GM12801 (cell line): ENCODE results near the gene KCNK16.

Experiments used
- CTCF ChIP-seq: IDR thresholded peaks from one replicate; pipeline ENCODE4 v1.5.1; 2011; ENCODE audit warnings: control low read depth; ENCODE audit not compliant: insufficient read length; ENCODE audit errors: extremely low read depth

Gene KCNK16

DNA sequence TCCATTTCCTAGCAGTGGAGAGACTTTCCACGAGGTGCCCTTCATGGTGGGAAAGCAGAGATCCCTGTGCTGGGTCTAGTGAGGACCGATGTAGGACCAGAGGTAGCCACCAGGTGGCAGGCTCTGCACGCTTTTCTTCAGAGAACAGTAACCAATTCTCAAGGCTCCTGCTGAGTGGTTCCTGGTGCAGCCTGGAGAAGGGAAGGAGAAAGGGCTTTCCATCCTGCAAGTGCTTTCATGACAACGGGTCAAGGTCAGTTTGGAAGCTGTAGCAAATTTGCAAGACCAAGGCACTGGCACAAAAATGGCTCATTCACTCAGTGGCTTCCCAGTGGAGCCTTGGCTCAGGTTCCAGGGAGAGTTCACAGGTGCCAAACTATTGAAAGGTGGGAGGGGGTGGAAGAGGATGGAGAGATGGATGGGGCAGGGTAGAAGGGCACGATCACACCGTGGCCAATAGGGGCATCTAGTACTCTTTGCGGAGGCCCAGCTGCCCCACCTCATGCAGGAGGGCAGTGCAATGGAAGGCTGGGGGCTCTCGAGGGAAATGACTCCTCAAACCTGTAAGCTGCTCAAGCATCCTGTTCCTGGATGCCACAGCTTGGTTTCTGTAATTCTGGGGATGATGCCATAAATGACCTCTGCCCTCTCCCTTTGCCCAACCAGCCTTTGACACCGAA lies 25.5 kb upstream of the KCNK16 start:
- TF ChIP-seq CTCF, result peak; percentile 48

DNA sequence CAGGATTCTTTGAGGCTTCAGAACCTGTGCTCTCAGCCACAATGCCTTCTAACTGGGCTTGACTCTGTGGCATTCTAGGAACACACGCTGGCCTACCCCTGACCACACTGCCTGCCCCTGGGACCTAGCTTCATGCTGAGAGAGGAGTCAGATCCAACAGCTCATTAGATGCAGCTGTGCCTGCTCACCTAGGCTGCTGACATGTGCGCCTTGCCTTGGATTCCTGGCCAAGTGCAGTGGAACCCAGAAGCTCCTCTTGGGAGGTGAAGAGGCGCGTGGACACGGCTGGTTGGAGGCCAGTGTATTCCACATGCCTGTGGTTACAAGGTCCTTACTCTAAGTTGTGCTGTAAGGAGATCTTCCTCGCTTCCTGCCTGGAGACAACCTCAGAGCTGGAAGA lies 24.7 kb upstream of the KCNK16 start:
- no peak for TF ChIP-seq CTCF

DNA sequence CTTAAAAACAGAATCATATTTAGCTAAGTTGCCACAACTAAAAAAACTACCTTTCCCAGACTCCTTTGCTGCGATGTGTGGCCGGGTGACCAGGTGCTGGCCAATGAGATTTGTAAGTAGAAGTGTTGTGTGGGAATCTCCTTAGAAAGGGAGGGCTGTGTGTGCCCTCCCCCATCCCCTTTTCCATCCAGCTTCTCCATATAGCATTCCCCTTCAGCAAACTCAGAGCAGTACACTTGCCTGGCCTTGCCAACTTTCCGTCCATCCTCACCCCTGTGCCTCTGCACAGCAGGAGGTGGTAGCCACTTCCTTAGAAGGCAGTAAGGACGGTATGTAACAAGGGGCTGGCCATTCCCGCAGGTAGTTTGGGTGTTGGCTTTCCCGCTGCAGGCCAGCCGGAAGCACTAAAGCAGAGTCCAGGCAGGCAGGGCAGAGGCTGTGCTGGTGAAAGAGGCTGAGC lies 22.3 kb upstream of the KCNK16 start:
- TF ChIP-seq CTCF, result no peak

DNA sequence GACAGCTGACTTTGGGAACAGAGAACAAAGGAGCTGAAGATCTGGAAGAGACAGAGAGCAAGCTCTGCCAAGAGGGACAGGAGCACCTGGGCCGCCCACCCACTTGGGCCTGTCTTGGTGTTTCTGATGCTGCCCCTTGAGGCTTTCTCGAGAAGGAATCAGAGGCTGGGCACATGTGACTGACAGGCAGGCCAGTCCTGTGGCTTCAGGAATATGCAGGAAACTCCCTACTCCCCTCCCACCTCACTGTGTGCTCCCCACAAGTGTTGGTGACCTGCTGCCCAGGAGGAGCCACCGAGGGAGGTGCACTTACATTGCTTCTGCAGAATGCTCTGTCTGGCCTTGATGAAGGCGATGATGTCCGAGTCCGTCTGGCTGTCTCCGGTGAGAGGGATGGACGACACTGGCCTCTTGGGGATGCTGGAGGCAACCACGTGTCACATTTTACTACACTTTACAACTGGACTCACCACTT lies 20.9 kb upstream of the KCNK16 start:
- TF ChIP-seq CTCF, result no peak

DNA sequence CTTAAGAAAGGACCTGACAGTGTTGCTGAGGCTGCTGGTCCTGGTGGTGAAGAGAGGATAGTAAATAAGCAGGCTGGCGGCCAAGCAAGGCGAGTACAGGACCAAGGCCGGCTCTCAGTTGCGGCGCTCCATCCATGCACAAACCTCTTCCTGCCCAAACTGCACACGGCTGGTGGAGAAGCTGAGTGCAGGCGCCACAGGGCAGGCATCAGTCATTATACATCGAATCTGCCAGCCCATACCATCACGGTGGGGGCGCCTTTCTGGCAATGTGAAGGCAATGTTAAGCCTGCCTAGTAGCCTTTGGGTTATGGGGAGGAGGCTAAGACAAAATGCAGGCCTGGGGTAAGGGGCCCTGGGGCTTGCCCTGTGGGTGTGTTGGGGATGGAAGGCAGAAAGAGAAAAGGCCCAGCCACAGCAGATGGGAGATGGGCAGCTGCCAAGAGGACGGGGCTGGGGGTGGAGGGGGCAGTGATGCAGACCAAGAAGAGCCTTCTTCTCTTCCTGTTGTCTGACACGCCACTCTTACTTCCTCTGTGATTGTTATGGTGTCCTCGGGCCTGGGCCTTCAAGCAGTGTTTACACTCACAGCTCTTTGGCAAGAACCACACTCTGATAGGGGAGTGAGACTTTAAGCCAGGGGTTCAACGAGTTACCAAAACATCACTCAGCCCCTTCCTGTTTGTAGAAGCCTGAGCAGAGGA lies 20.3 kb upstream of the KCNK16 start:
- no peak for TF ChIP-seq CTCF

- TF ChIP-seq CTCF, result no peak
These were observed 19.4 kb upstream of the KCNK16 start for GRCh38 chr6:39341937-39342336.

GRCh38 chr6:39341352-39341751 lies 18.9 kb upstream of the KCNK16 start:
- no peak for TF ChIP-seq CTCF
